ENCODE measurements around the gene LRRC36. TPM values are rescaled to one million over a fixed set of nuclear protein-coding genes. Genes with fewer than 3 reads are reported as not detected.

The LRRC36 gene
- total and polyA plus RNA-seq, 2 of the 8 experiments (the other 6 are each of a cell fraction or from before 2014, with no cell fraction given), result 0.15 TPM; not detected in 1

- no peak for TF ChIP-seq POU5F1 (IDR thresholded peaks at IDR 0.05; ENCODE audit: low read depth, low read length)
- TF ChIP-seq SAP30 (IDR thresholded peaks at IDR 0.05; ENCODE audit: insufficient read depth, insufficient replicate concordance, low read length), result no peak
- TF ChIP-seq CTBP2 (IDR thresholded peaks at IDR 0.05; ENCODE audit: borderline replicate concordance, insufficient read depth, insufficient read length, low read length), result no peak
Measured at GRCh38 chr16:67395458-67396158, 69.0 kb downstream of the LRRC36 start (continued).
